ENCODE data around the gene TSPAN15.

TSPAN15 gene

DNA sequence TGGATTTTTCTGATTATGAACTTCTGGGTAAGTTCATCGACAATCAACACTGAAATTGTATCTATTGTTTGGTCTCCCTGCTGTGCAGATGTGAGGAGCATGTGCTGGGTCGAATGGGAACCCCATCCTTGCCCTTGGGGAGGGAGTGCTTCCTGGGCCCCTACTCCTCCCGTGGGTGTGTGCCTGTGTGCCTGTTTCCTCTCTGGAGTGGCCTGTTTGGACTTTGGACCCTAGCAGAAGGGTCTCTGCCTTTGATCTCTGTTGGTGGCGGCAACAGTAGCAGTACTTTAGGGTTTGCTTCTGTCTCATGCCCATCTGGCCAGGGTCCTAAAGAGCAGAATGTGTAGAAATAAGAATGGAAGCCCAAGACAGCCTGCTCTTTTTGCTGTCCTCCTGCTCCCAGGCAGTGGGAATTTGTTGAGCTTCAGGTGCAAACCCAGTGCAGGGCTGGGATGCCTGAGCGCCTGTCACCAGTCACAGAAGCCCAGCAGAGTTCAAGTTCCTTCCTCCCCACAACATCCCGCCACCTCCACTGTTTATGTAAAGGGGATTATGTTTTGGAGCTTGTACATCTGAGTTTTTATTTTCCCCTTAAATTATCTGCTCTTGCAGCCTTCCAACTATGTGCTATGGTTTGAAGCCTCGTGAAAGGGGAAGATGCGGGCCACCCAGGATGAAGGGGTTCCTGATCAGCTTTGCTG is 33.1 kb upstream of the TSPAN15 start:
- no peak for DNase-seq

GRCh38 chr10:69419096-69419743 is 32.0 kb upstream of the TSPAN15 start:
- no peak for DNase-seq

DNA sequence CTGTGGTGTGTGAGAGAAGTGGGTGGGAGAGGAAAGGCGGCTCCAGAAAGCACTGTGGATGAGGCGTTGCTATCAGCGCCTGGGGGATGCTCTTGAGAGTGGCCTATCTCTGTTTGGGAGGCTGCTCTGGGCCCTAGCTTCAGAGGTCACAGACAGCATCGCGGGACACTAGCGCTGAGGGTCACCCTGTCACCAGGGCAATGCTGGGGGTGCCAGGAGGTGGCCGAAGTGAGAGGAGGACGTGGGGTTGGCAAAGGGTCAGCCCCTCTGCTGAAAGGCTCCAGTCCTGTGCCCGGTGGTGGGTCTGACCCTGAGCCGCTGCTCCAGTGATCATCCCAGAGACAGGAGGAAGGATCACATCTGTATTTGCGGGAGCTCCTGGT is 31.5 kb upstream of the TSPAN15 start:
- DNase-seq = no peak

DNA sequence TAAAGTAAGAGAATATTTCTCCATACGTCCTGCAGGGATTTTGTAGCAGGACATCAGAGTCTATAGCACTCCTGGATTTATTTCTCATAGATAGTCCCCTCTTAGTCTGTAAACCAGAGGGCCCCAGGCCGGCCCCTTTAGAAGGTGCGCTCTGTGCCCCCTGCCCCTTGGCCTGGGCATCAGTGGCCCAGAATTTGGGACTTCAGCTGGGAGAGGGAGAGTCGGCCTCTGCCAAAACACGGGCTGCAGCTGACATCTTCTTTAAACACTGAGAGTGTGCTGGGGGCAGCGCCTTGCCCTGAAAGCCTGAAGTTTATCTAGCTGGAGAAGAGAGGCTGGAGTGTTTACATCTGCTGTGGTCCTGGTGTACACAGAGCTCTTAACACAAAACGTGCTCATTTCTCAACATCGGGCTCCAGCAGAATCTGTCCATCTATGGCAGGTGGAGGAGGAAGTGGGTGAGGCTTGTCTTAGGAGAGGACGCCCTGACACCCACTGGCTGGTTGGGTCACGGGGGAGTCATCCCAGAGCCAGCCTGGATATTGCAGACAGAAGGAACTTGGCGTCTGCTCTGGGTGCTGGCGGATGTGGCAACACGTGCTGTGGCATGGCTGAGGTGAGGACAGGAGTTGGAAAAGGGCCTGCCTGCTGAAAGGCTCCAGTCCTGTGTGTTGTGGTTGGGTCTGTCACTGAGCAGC is 29.5 kb upstream of the TSPAN15 start:
- peak; percentile 89 for DNase-seq

DNA sequence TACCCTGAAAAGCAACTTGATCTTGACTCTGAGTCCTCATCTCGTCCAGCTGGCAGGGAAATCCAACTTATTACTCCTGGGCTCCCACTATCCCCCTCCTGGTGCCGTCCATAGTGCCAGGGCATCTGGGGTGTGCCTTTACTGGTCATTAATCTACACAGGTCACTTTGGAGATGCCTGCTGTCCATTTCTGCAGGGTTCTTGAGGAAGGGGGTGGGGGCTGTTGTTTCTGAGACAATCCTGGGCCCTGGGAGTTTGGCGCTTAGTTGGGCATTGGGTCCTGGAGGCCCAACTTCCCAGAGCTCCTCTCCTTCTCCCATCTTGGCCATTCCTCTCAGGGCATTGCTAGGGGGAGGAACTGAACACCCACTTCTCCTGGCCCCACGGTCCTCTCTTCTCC is 28.6 kb upstream of the TSPAN15 start:
- DNase-seq = no peak

GRCh38 chr10:69425041-69425440 is 26.2 kb upstream of the TSPAN15 start:
- no peak for DNase-seq

- no peak for DNase-seq
Measured at GRCh38 chr10:69425511-69426298, 25.6 kb upstream of the TSPAN15 start.

DNA sequence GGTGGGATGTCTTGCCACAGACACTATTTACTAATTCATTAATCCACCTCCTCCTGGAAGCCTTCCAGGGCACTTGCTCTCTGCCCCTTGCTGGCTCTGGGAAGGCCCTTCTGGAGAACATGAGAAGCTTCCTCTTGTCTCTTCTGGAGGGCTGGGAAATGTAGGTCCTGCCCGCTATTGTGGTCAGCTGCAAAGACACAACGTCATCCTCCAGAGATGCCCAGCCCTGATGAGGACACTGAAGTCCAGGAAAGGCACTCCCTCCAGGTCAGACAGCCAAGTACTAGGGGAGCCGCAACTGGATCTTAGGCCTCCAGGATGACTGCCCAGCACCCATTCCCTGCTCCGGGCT is 24.9 kb upstream of the TSPAN15 start:
- no peak for DNase-seq

DNA sequence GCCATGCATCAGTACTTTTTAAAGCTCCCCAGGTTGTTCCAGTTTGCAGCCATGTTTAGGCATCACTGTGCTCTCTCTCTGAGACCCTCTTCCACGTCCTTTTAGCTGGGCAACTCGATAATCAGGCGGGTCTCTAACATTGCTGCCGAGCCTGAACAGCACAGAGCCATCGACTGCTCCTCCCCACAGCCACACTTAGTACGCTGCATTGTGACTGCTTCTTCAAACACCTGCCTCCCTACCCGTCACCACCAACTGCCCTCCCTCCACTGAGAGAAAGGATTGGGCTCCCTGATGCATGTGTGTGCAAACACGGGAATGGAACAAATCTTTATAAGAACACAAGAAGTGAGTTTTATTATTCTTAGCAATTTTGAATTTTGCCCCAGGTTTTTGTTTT is 23.1 kb upstream of the TSPAN15 start:
- DNase-seq = no peak

DNA sequence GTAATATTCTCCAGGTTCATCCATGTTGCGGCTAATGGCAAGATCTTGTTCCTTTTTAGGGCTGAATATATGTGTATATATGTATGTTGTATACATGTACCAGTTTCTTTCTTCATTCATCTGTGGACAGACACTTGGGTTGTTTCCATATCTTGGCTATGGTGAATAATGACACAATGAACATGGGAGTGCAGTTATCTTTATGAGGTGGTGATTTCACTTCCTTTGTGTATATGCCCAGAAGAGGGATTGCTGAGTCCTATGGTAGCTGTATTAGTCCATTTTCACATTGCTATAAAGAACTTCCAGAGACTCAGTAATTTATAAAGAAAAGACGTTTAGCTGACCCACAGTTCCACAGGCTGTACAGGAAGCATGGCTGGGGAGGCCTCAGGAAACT is 17.1 kb upstream of the TSPAN15 start:
- DNase-seq = peak; percentile 53

- DNase-seq = no peak
Measured at GRCh38 chr10:69434926-69435325, 16.3 kb upstream of the TSPAN15 start.

GRCh38 chr10:69435966-69436520 is 15.2 kb upstream of the TSPAN15 start:
- DNase-seq = no peak

- no peak for DNase-seq
Measured at GRCh38 chr10:69437321-69438259, 13.7 kb upstream of the TSPAN15 start.

GRCh38 chr10:69438536-69439349 is 12.5 kb upstream of the TSPAN15 start:
- peak; percentile 80 for DNase-seq

GRCh38 chr10:69439350-69439739 is 11.9 kb upstream of the TSPAN15 start:
- DNase-seq = no peak

DNA sequence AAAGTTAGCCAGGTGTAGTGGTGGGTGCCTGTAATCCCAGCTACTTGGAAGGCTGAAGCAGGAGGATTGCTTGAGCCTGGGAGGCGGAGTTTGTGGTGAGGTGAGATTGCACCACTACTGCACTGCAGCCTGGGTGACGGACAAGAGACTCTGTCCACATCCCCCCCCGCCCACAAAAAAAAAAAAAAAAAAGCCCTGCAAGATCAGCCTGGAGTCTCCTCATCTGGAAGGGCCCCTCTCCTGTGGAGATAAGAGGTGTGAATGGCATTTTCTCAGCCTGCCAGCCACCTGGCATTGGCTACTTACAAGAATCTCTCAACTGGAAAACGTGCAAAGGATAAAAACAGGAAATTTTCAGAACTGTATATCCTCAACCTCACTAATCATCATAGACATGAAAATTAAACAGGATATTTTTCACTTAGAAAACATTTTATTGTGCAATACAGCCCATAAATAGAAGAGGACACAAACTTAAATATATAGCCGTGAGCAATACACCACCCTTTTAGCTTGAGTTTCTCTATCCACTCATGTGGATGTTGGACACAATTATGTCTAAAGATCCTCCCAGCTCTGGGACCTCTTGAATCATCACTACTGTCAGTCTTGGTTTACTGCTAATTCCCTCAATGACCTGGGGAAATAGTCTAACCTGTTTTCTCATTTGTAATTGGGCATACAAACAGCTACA is 11.3 kb upstream of the TSPAN15 start:
- DNase-seq = peak; percentile 86

- DNase-seq = no peak
Measured at GRCh38 chr10:69443354-69443753, 7.9 kb upstream of the TSPAN15 start.

- DNase-seq = no peak
Measured at GRCh38 chr10:69445041-69445440, 6.2 kb upstream of the TSPAN15 start.

- DNase-seq = no peak
Measured at GRCh38 chr10:69446229-69446628, 5.0 kb upstream of the TSPAN15 start.

DNA sequence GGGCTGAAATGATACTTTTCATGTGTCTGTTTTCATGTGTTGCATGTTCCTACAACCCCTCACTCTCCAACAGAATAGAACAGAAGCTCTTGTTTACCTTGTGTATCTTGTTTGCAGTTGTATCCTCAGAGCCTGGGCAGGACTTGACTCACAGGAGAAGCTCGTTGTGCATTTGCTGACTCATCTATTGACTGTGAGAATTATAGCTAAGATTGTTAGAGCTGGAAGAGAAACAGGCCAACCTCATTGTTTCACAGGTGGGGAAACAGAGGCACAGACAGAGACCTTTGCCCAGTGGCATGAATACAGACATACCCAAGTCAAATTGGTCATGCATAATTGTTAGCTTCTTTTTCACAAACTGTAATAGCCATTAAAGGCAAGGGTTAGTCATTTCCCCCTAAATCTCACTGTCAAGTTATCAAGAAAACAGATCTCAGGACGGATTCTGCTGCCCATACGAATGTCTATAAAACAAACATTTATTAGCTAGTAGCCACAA is 4.6 kb upstream of the TSPAN15 start:
- no peak for DNase-seq
